ENCODE results near the gene SRSF10. TPM values are rescaled to one million over a fixed set of nuclear protein-coding genes. Genes with fewer than 3 reads are reported as not detected.

SRSF10 gene
- total and polyA plus RNA-seq, 2 donors from 2014 or later = 48.5 to 96.2 TPM

GRCh38 chr1:23930270-23930669 is 49.9 kb downstream of the SRSF10 start:
- Histone ChIP-seq H3K4me3 (ENCODE audit: low read length in 3 of 3) (no peak overlapping the region), H3K27ac (ENCODE audit: low read depth in 2 of 2, low read length in 2 of 2) (peak overlapping the region in 1 of 2 donors; percentile 41), H3K4me1 (ENCODE audit: control insufficient read depth in 2 of 3, insufficient read depth in 2 of 3, low read depth in 1 of 3, low read length in 3 of 3) (peaks cover 0 to 4% (median 3%) of the 10 kb centered on the region in 3 donors), H3K27me3 (ENCODE audit: control insufficient read depth, insufficient read depth, low read length) (no peaks in the 10 kb centered on the region), H3K9ac (ENCODE audit: low read length in 3 of 3) (no peak overlapping the region), H3K9me3 (ENCODE audit: control insufficient read depth in 2 of 3, insufficient read depth in 1 of 3, low read length in 3 of 3) (no peaks in the 10 kb centered on the region), H3K36me3 (ENCODE audit: control insufficient read depth in 2 of 3, insufficient read depth in 3 of 3, low read length in 3 of 3) (no peaks in the 10 kb centered on the region)
- intact Hi-C loops (cut with DNase I) = no loop called here
- DNase-seq (no peak), FAIRE-seq (no peak)
- TF ChIP-seq CTCF (IDR thresholded peaks at IDR 0.05; ENCODE audit: borderline replicate concordance, extremely low read depth, insufficient read depth) = no peak

DNA sequence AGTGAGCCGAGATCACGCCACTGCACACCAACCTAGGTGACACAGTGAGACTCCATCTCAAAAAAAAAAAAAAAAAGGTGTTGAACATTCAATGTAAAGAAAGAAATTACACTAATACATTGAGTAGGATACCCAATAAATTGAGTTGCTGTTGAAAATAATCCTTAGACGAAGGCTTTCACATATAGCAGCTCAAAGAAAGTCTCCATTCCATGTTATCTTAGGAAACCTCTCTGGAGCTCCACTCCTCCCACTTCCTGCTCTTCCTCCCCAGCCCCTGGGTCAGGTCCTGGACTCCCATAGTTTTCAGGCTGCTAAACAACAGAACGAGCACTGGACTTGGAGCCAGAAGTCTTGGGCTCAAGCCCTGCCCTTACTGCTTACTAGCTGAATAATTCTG is 51.3 kb downstream of the SRSF10 start:
- TF ChIP-seq CTCF (IDR thresholded peaks at IDR 0.05; ENCODE audit: borderline replicate concordance, extremely low read depth, insufficient read depth) = no peak
- H3K9me3 ChIP-seq (ENCODE audit: control insufficient read depth in 2 of 3, insufficient read depth in 1 of 3, low read length in 3 of 3) = no peaks in the 10 kb centered on the region
- H3K9ac ChIP-seq (ENCODE audit: low read length in 3 of 3) = no peak overlapping the region
- DNase-seq (no peak), FAIRE-seq (no peak)
- peaks cover 0 to 4% (median 3%) of the 10 kb centered on the region in 3 donors for H3K4me1 ChIP-seq (ENCODE audit: control insufficient read depth in 2 of 3, insufficient read depth in 2 of 3, low read depth in 1 of 3, low read length in 3 of 3)
- no peak overlapping the region for H3K27ac ChIP-seq (ENCODE audit: low read depth in 2 of 2, low read length in 2 of 2)
- intact Hi-C loops (cut with DNase I) = no loop called here
- H3K36me3 ChIP-seq (ENCODE audit: control insufficient read depth in 2 of 3, insufficient read depth in 3 of 3, low read length in 3 of 3) = no peaks in the 10 kb centered on the region
- no peaks in the 10 kb centered on the region for H3K27me3 ChIP-seq (ENCODE audit: control insufficient read depth, insufficient read depth, low read length)
- no peak overlapping the region for H3K4me3 ChIP-seq (ENCODE audit: low read length in 3 of 3)

DNA sequence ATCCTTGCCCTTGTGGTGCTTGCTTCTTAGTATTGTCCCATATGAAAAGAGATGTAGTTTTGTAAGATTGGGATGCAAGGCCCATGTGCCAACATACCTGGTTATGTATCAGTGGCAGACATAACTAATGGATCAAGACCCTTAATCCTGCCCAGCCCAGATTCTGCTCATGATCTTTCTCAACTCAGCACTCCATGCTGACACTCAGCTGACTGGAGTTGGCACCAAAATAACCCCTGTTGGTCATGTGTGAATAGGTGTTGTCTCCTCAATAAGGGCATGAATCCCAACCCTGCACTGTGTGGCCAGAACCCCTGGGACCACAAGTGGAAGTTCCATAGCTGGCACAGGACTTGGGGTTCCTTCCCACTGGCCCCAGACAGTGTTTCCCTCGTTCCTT is 53.0 kb downstream of the SRSF10 start:
- intact Hi-C loops (cut with DNase I) = no loop called here
- H3K27me3 ChIP-seq (ENCODE audit: control insufficient read depth, insufficient read depth, low read length) = no peaks in the 10 kb centered on the region
- no peak overlapping the region for H3K4me3 ChIP-seq (ENCODE audit: low read length in 3 of 3)
- DNase-seq = no peak
- TF ChIP-seq CTCF (IDR thresholded peaks at IDR 0.05; ENCODE audit: borderline replicate concordance, extremely low read depth, insufficient read depth) = no peak
- FAIRE-seq = no peak
- H3K9ac ChIP-seq (ENCODE audit: low read length in 3 of 3) = no peak overlapping the region
- H3K27ac ChIP-seq (ENCODE audit: low read depth in 2 of 2, low read length in 2 of 2) = no peak overlapping the region
- H3K9me3 ChIP-seq (ENCODE audit: control insufficient read depth in 2 of 3, insufficient read depth in 1 of 3, low read length in 3 of 3) = no peaks in the 10 kb centered on the region
- H3K36me3 ChIP-seq (ENCODE audit: control insufficient read depth in 2 of 3, insufficient read depth in 3 of 3, low read length in 3 of 3) = no peaks in the 10 kb centered on the region
- H3K4me1 ChIP-seq (ENCODE audit: control insufficient read depth in 2 of 3, insufficient read depth in 2 of 3, low read depth in 1 of 3, low read length in 3 of 3) = peaks cover 0 to 4% (median 3%) of the 10 kb centered on the region in 3 donors

DNA sequence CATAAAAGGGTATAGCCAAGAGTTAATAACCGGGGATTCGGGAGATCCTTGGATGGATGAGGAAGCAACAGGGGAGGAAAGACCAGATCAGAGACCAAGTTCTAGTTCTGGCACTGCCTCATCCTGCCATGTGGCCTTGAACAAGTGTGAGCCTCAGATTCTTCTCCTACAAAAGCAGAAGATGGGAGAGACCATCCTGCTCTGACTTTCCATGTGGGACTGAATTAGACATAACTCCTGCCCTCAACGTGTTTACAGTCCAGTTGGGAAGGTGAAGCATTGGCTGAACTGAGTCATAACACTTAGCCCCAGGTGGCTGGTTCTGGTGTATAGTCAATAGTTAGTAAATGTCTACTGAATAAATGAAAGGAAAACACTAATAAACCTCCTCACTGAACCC is 54.8 kb downstream of the SRSF10 start:
- Histone ChIP-seq H3K36me3 (ENCODE audit: control insufficient read depth in 2 of 3, insufficient read depth in 3 of 3, low read length in 3 of 3) (no peaks in the 10 kb centered on the region), H3K27me3 (ENCODE audit: control insufficient read depth, insufficient read depth, low read length) (no peaks in the 10 kb centered on the region), H3K27ac (ENCODE audit: low read depth in 2 of 2, low read length in 2 of 2) (no peak overlapping the region), H3K4me3 (ENCODE audit: low read length in 3 of 3) (no peak overlapping the region), H3K9ac (ENCODE audit: low read length in 3 of 3) (no peak overlapping the region), H3K9me3 (ENCODE audit: control insufficient read depth in 2 of 3, insufficient read depth in 1 of 3, low read length in 3 of 3) (no peaks in the 10 kb centered on the region), H3K4me1 (ENCODE audit: control insufficient read depth in 2 of 3, insufficient read depth in 2 of 3, low read depth in 1 of 3, low read length in 3 of 3) (peaks cover 0 to under 1% (median 0%) of the 10 kb centered on the region in 3 donors)
- FAIRE-seq = no peak
- intact Hi-C loops (cut with DNase I) = no loop called here
- TF ChIP-seq CTCF (IDR thresholded peaks at IDR 0.05; ENCODE audit: borderline replicate concordance, extremely low read depth, insufficient read depth) = no peak
- no peak for DNase-seq
